ENCODE measurements around the gene MCTP1.

DNA sequence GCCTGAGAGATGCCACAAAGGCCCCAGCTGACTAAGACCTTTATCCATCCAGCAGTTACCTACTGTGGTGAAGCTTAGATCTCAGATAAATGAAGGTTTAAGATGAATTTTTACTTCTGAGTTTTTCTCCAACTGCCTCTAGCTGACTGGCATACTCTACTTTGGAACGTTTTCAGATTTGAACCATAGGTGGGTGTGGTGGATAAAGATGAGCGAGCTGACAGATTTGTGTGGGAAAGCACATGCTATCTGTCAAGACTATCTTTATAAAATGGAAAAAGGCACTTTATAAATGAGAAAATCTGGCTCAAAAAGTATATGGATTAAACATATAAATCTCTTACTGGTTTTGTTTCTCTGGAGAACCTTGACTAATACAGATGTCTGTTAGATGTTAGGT, 160.8 kb downstream of the MCTP1 start:
- TF ChIP-seq, protein P1, sequence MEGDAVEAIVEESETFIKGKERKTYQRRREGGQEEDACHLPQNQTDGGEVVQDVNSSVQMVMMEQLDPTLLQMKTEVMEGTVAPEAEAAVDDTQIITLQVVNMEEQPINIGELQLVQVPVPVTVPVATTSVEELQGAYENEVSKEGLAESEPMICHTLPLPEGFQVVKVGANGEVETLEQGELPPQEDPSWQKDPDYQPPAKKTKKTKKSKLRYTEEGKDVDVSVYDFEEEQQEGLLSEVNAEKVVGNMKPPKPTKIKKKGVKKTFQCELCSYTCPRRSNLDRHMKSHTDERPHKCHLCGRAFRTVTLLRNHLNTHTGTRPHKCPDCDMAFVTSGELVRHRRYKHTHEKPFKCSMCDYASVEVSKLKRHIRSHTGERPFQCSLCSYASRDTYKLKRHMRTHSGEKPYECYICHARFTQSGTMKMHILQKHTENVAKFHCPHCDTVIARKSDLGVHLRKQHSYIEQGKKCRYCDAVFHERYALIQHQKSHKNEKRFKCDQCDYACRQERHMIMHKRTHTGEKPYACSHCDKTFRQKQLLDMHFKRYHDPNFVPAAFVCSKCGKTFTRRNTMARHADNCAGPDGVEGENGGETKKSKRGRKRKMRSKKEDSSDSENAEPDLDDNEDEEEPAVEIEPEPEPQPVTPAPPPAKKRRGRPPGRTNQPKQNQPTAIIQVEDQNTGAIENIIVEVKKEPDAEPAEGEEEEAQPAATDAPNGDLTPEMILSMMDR (optimal IDR thresholded peaks at IDR 0.05 in 1 of 3, IDR thresholded peaks at IDR 0.05 in 1 of 3, conservative IDR thresholded peaks at IDR 0.05 in 1 of 3; ENCODE audit: extremely low read depth in 1 of 3, insufficient read depth in 2 of 3, low read length in 3 of 3), result no peak
- no peak for TF ChIP-seq EZH2 (IDR thresholded peaks at IDR 0.05; ENCODE audit: low read length)
